ENCODE measurements around the gene RGMB. TPM values are rescaled to one million over a fixed set of nuclear protein-coding genes. Genes with fewer than 3 reads are reported as not detected.
A peak's percentile ranks its signal among the peaks of the same experiment; 100 is the strongest.

RGMB gene
- total and polyA plus RNA-seq, 2 of the 13 experiments (the other 11 are each of a cell fraction or from before 2014, with no cell fraction given), result 3.0 to 3.8 TPM

- TF ChIP-seq, protein P1, sequence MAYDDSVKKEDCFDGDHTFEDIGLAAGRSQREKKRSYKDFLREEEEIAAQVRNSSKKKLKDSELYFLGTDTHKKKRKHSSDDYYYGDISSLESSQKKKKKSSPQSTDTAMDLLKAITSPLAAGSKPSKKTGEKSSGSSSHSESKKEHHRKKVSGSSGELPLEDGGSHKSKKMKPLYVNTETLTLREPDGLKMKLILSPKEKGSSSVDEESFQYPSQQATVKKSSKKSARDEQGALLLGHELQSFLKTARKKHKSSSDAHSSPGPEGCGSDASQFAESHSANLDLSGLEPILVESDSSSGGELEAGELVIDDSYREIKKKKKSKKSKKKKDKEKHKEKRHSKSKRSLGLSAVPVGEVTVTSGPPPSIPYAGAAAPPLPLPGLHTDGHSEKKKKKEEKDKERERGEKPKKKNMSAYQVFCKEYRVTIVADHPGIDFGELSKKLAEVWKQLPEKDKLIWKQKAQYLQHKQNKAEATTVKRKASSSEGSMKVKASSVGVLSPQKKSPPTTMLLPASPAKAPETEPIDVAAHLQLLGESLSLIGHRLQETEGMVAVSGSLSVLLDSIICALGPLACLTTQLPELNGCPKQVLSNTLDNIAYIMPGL (CRISPR knock-in tag; IDR thresholded peaks at IDR 0.05; ENCODE audit: borderline replicate concordance in 1 of 2, low read depth in 1 of 2), result peak in 1 of 2 experiments; percentile 60; a peak in 1 of 4 replicates
- TF ChIP-seq ZNF430 (CRISPR knock-in tag; IDR thresholded peaks at IDR 0.05), result no peak
- TF ChIP-seq ZNF264 (CRISPR knock-in tag; IDR thresholded peaks at IDR 0.05), result no peak
- no peak for TF ChIP-seq ARNT (IDR thresholded peaks at IDR 0.05)
- TF ChIP-seq ZBTB26 (CRISPR knock-in tag; IDR thresholded peaks at IDR 0.05; ENCODE audit: borderline replicate concordance), result no peak
- TF ChIP-seq, protein P2, sequence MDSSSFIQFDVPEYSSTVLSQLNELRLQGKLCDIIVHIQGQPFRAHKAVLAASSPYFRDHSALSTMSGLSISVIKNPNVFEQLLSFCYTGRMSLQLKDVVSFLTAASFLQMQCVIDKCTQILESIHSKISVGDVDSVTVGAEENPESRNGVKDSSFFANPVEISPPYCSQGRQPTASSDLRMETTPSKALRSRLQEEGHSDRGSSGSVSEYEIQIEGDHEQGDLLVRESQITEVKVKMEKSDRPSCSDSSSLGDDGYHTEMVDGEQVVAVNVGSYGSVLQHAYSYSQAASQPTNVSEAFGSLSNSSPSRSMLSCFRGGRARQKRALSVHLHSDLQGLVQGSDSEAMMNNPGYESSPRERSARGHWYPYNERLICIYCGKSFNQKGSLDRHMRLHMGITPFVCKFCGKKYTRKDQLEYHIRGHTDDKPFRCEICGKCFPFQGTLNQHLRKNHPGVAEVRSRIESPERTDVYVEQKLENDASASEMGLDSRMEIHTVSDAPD (CRISPR knock-in tag; IDR thresholded peaks at IDR 0.05), result no peak
- no peak for TF ChIP-seq ZMYM2 (CRISPR knock-in tag; IDR thresholded peaks at IDR 0.05)
- no peak for TF ChIP-seq NFE2L2 (IDR thresholded peaks at IDR 0.05; ENCODE audit: low read length)
- TF ChIP-seq ZNF503 (CRISPR knock-in tag; IDR thresholded peaks at IDR 0.05), result no peak
- TF ChIP-seq ZNF343 (CRISPR knock-in tag; IDR thresholded peaks at IDR 0.05), result no peak
- no peak for TF ChIP-seq NRL (CRISPR knock-in tag; IDR thresholded peaks at IDR 0.05; ENCODE audit: borderline replicate concordance)
- no peak for TF ChIP-seq NCOA1 (CRISPR knock-in tag; IDR thresholded peaks at IDR 0.05)
- peak; percentile 24; the same call in 1 of the 2 replicates for TF ChIP-seq SIX1 (CRISPR knock-in tag; IDR thresholded peaks at IDR 0.05; ENCODE audit: borderline replicate concordance)
- TF ChIP-seq ZBTB38 (CRISPR knock-in tag; IDR thresholded peaks at IDR 0.05), result no peak
- 0 out of 2 replicates have a peak, but pooled peaks have one; percentile 34 for TF ChIP-seq BCL6 (CRISPR knock-in tag; IDR thresholded peaks at IDR 0.05)
- TF ChIP-seq ZNF816 (CRISPR knock-in tag; IDR thresholded peaks at IDR 0.05; ENCODE audit: borderline replicate concordance), result no peak
- TF ChIP-seq ZSCAN31 (CRISPR knock-in tag; IDR thresholded peaks at IDR 0.05; ENCODE audit: low read depth), result no peak
- no peak for TF ChIP-seq MYC (CRISPR knock-in tag; IDR thresholded peaks at IDR 0.05; ENCODE audit: borderline replicate concordance)
- TF ChIP-seq, protein P3, sequence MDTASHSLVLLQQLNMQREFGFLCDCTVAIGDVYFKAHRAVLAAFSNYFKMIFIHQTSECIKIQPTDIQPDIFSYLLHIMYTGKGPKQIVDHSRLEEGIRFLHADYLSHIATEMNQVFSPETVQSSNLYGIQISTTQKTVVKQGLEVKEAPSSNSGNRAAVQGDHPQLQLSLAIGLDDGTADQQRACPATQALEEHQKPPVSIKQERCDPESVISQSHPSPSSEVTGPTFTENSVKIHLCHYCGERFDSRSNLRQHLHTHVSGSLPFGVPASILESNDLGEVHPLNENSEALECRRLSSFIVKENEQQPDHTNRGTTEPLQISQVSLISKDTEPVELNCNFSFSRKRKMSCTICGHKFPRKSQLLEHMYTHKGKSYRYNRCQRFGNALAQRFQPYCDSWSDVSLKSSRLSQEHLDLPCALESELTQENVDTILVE (CRISPR knock-in tag; IDR thresholded peaks at IDR 0.05), result no peak
- TF ChIP-seq ZNF234 (CRISPR knock-in tag; conservative IDR thresholded peaks at IDR 0.05), result no peak
- TF ChIP-seq TAF1 (CRISPR knock-in tag; IDR thresholded peaks at IDR 0.05), result no peak
- TF ChIP-seq MTF2 (CRISPR knock-in tag; IDR thresholded peaks at IDR 0.05; ENCODE audit: borderline replicate concordance), result no peak
- no peak for TF ChIP-seq CBFB (CRISPR knock-in tag; IDR thresholded peaks at IDR 0.05)
These were observed 1.9 kb upstream of the RGMB start (continued) for GRCh38 chr5:98771382-98772109.

Data from HepG2 (cell line).